DOHH2 (cell line): Measurements from ENCODE around the gene HAUS3.
A peak's percentile ranks its signal among the peaks of the same experiment; 100 is the strongest.

Source experiments
- H3F3A ChIP-seq: fragments of 200-600 bp; sonication (generic), shearing (Covaris generic); 2 replicates; pipeline ENCODE4 v1.6.0; 2016; ENCODE audit warnings: antibody characterized with exemption, mild to moderate bottlenecking; ENCODE audit not compliant: control insufficient read depth, insufficient read depth
- H3K27ac ChIP-seq: fragments of 200-600 bp; sonication (generic); 2 replicates; pipeline ENCODE4 v1.5.1; 2014; ENCODE audit warnings: low read depth, mild to moderate bottlenecking, low read length, moderate library complexity
- H3K27me3 ChIP-seq: fragments of 200-600 bp; sonication (generic); 2 replicates; pipeline ENCODE4 v1.6.1; 2014; ENCODE audit warnings: mild to moderate bottlenecking, low read length, mixed read lengths; ENCODE audit not compliant: control insufficient read depth
- H3K36me3 ChIP-seq: fragments of 200-600 bp; sonication (generic); 2 replicates; pipeline ENCODE4 v1.6.1; 2014; ENCODE audit warnings: mild to moderate bottlenecking, low read length, moderate library complexity, mixed read lengths; ENCODE audit not compliant: control insufficient read depth
- H3K4me1 ChIP-seq: fragments of 200-600 bp; sonication (generic); 2 replicates; pipeline ENCODE4 v1.6.1; 2014; ENCODE audit warnings: mild to moderate bottlenecking, low read length, mixed read lengths; ENCODE audit not compliant: control insufficient read depth
- H3K4me2 ChIP-seq: fragments of 200-600 bp; sonication (generic); 2 replicates; pipeline ENCODE4 v1.6.0; 2014; ENCODE audit warnings: mild to moderate bottlenecking, low read length, moderate library complexity
- H3K4me3 ChIP-seq: fragments of 200-600 bp; sonication (generic); 2 replicates; pipeline ENCODE4 v1.5.1; 2014; ENCODE audit warnings: mild to moderate bottlenecking, low read length, mixed read lengths
- H3K79me2 ChIP-seq: fragments of 200-600 bp; sonication (generic); 2 replicates; pipeline ENCODE4 v1.6.1; 2014; ENCODE audit warnings: mild to moderate bottlenecking, low read length, mixed read lengths; ENCODE audit not compliant: control insufficient read depth
- H3K9me2 ChIP-seq: fragments of 200-600 bp; sonication (generic); replicated peaks from 2 replicates; pipeline ENCODE4 v1.6.1; 2014; ENCODE audit warnings: mild to moderate bottlenecking, low read length, mixed read lengths; ENCODE audit not compliant: control insufficient read depth
- H3K9me3 ChIP-seq: fragments of 200-600 bp; sonication (generic); 2 replicates; pipeline ENCODE4 v1.6.1; 2014; ENCODE audit warnings: antibody characterized with exemption, low read length, mixed read lengths; ENCODE audit not compliant: control insufficient read depth, insufficient read depth
- H4K20me1 ChIP-seq: fragments of 200-600 bp; sonication (generic); 2 replicates; pipeline ENCODE4 v1.6.0; 2014; ENCODE audit warnings: low read depth, mild to moderate bottlenecking, antibody characterized with exemption, low read length, moderate library complexity; ENCODE audit not compliant: control insufficient read depth, insufficient read depth
- CTCF ChIP-seq: fragments of 200-600 bp; sonication (generic); IDR thresholded peaks from one replicate; pipeline ENCODE4 v1.5.1; 2014; ENCODE audit warnings: antibody characterized with exemption, mild to moderate bottlenecking, low read depth, low read length; ENCODE audit not compliant: poor library complexity, severe bottlenecking
- EZH2phosphoT487 ChIP-seq: fragments of 200-600 bp; sonication (generic); IDR thresholded peaks from 2 replicates; pipeline ENCODE4 v1.6.1; 2017; ENCODE audit warnings: borderline replicate concordance, mild to moderate bottlenecking, antibody characterized with exemption, low read length, moderate library complexity, mixed read lengths

The HAUS3 gene

GRCh38 chr4:2261110-2261852 lies 19.4 kb upstream of the HAUS3 start:
- Histone ChIP-seq H3K4me3 (peak overlapping the region; percentile 80), H3K9me2 (no peaks in the 10 kb centered on the region), H3F3A (no peaks in the 10 kb centered on the region), H3K36me3 (no peaks in the 10 kb centered on the region), H4K20me1 (no peaks in the 10 kb centered on the region), H3K27ac (no peak overlapping the region), H3K9me3 (no peaks in the 10 kb centered on the region), H3K79me2 (no peaks in the 10 kb centered on the region), H3K4me2 (peak overlapping the region; percentile 82), H3K4me1 (peaks cover 26% of the 10 kb centered on the region), H3K27me3 (no peaks in the 10 kb centered on the region)
- TF ChIP-seq EZH2phosphoT487 = no peak
- TF ChIP-seq CTCF = no peak

GRCh38 chr4:2260344-2261109 lies 18.6 kb upstream of the HAUS3 start:
- H3K4me2 ChIP-seq = peak overlapping the region; percentile 82
- no peaks in the 10 kb centered on the region for H4K20me1 ChIP-seq
- H3K79me2 ChIP-seq = no peaks in the 10 kb centered on the region
- no peaks in the 10 kb centered on the region for H3K27me3 ChIP-seq
- no peaks in the 10 kb centered on the region for H3K36me3 ChIP-seq
- H3K9me2 ChIP-seq = no peaks in the 10 kb centered on the region
- peaks cover 26% of the 10 kb centered on the region for H3K4me1 ChIP-seq
- H3K27ac ChIP-seq = no peak overlapping the region
- no peaks in the 10 kb centered on the region for H3K9me3 ChIP-seq
- H3F3A ChIP-seq = no peaks in the 10 kb centered on the region
- TF ChIP-seq EZH2phosphoT487 (no peak), CTCF (no peak)
- H3K4me3 ChIP-seq = peak overlapping the region; percentile 80

GRCh38 chr4:2259541-2260343 lies 17.8 kb upstream of the HAUS3 start:
- TF ChIP-seq EZH2phosphoT487 (no peak), CTCF (no peak)
- Histone ChIP-seq H3K9me2 (no peaks in the 10 kb centered on the region), H3K4me3 (no peak overlapping the region), H3K4me1 (peaks cover 26% of the 10 kb centered on the region), H3K36me3 (no peaks in the 10 kb centered on the region), H3K27me3 (no peaks in the 10 kb centered on the region), H3F3A (no peaks in the 10 kb centered on the region), H3K27ac (no peak overlapping the region), H3K9me3 (no peaks in the 10 kb centered on the region), H3K79me2 (no peaks in the 10 kb centered on the region), H4K20me1 (no peaks in the 10 kb centered on the region), H3K4me2 (no peak overlapping the region)
